GM12874 (cell line): Measurements from ENCODE around the gene DNAJB6.

Experiments used
- CTCF ChIP-seq: IDR thresholded peaks from 2 replicates; pipeline ENCODE4 v1.5.1; 2011; ENCODE audit warnings: low read depth, mild to moderate bottlenecking, control low read depth, low read length, moderate library complexity; ENCODE audit not compliant: insufficient read depth

DNAJB6 gene

GRCh38 chr7:157335236-157335635 lies 1.6 kb upstream of the DNAJB6 start:
- no peak for TF ChIP-seq CTCF

GRCh38 chr7:157335991-157336382 lies 817 bp upstream of the DNAJB6 start:
- TF ChIP-seq CTCF: no peak

- no peak for TF ChIP-seq CTCF
Measured at GRCh38 chr7:157337316-157338149, 729 bp downstream of the DNAJB6 start.

- TF ChIP-seq CTCF: peak; percentile 78
Measured at GRCh38 chr7:157339777-157340677, 3.2 kb downstream of the DNAJB6 start.

- TF ChIP-seq CTCF: no peak
Measured at GRCh38 chr7:157347217-157347904, 10.6 kb downstream of the DNAJB6 start.

GRCh38 chr7:157348548-157348947 lies 11.7 kb downstream of the DNAJB6 start:
- TF ChIP-seq CTCF: no peak

GRCh38 chr7:157352516-157352915 lies 15.7 kb downstream of the DNAJB6 start:
- TF ChIP-seq CTCF: no peak
